Measurements from ENCODE around the gene CA5A.

- TF ChIP-seq POLR2A (IDR thresholded peaks at IDR 0.05) (no peak), POLR2AphosphoS5 (IDR thresholded peaks at IDR 0.05) (no peak)
Measured at GRCh38 chr16:87864331-87864989, 71.9 kb downstream of the CA5A start.

All from transverse colon (tissue), 3 donors.